Hematopoietic multipotent progenitor cell treated with erythropoietin and hydrocortisone succinate and interleukin-3 and kit ligand, for 4 days (in vitro differentiated cells): ENCODE results near the gene ALK.

Experiments
- DNase-seq: peaks from one replicate; pipeline ENCODE4 v3.0.0-alpha.2; 2015

ALK gene

GRCh38 chr2:29643196-29643595 lies 278.2 kb downstream of the ALK start:
- no peak for DNase-seq

GRCh38 chr2:29640360-29640759 lies 281.0 kb downstream of the ALK start:
- no peak for DNase-seq

GRCh38 chr2:29638641-29639040 lies 282.7 kb downstream of the ALK start:
- DNase-seq, result no peak

GRCh38 chr2:29634916-29635315 lies 286.5 kb downstream of the ALK start:
- no peak for DNase-seq

- DNase-seq, result no peak
Measured at GRCh38 chr2:29632018-29632417, 289.4 kb downstream of the ALK start.

GRCh38 chr2:29629495-29629894 lies 291.9 kb downstream of the ALK start:
- DNase-seq, result no peak

- peak; percentile 8 for DNase-seq
Measured at GRCh38 chr2:29628862-29629261, 292.5 kb downstream of the ALK start.

- DNase-seq, result peak; percentile 4
Measured at GRCh38 chr2:29628108-29628745, 293.2 kb downstream of the ALK start.

GRCh38 chr2:29627279-29627711 lies 294.1 kb downstream of the ALK start:
- no peak for DNase-seq

GRCh38 chr2:29620890-29621289 lies 300.5 kb downstream of the ALK start:
- no peak for DNase-seq

- no peak for DNase-seq
Measured at GRCh38 chr2:29619689-29620088, 301.7 kb downstream of the ALK start.

GRCh38 chr2:29618024-29618423 lies 303.4 kb downstream of the ALK start:
- DNase-seq, result no peak

GRCh38 chr2:29617351-29617750 lies 304.0 kb downstream of the ALK start:
- no peak for DNase-seq

- DNase-seq, result no peak
Measured at GRCh38 chr2:29616569-29616968, 304.8 kb downstream of the ALK start.

- DNase-seq, result no peak
Measured at GRCh38 chr2:29615841-29616240, 305.5 kb downstream of the ALK start.

GRCh38 chr2:29615183-29615582 lies 306.2 kb downstream of the ALK start:
- DNase-seq, result no peak

- DNase-seq, result no peak
Measured at GRCh38 chr2:29614295-29614830, 307.0 kb downstream of the ALK start.

- no peak for DNase-seq
Measured at GRCh38 chr2:29613792-29614266, 307.6 kb downstream of the ALK start.

- DNase-seq, result no peak
Measured at GRCh38 chr2:29613067-29613466, 308.3 kb downstream of the ALK start.

- DNase-seq, result no peak
Measured at GRCh38 chr2:29612568-29612967, 308.8 kb downstream of the ALK start.

- DNase-seq, result no peak
Measured at GRCh38 chr2:29611850-29612249, 309.5 kb downstream of the ALK start.

- no peak for DNase-seq
Measured at GRCh38 chr2:29611261-29611660, 310.1 kb downstream of the ALK start.

GRCh38 chr2:29610569-29610968 lies 310.8 kb downstream of the ALK start:
- no peak for DNase-seq

GRCh38 chr2:29607038-29607420 lies 314.4 kb downstream of the ALK start:
- DNase-seq, result peak; percentile 65
